H1 (cell line): ENCODE results near the gene AGAP1. TPM values are rescaled to one million over a fixed set of nuclear protein-coding genes. Genes with fewer than 3 reads are reported as not detected.

ENCODE experiments used
- CTCF ChIA-PET: fragments of 300-600 bp; sonication (Branson Sonifier 250); formaldehyde crosslinking; loops from one replicate; lab custom pipeline; 2021; ENCODE audit not compliant: partially characterized antibody; lab: Charles Lee
- POLR2A ChIA-PET: fragments of 300-600 bp; sonication (Branson Sonifier 250); formaldehyde crosslinking; loops from one replicate; lab custom pipeline; 2021; ENCODE audit warnings: inconsistent platforms; ENCODE audit not compliant: partially characterized antibody; lab: Charles Lee
- DNase-seq, 2 experiments: peaks; one replicate each; pipeline versions ENCODE4 v3.0.0 to v3.0.0-alpha.2; 2010 to 2022; ENCODE audit warnings: low spot score in 2 of 2, low read depth in 1 of 2, mixed read lengths in 1 of 2
- FAIRE-seq: peaks from 2 replicates; lab custom pipeline; 2011; peaks lifted over from hg19 to GRCh38; lab: Jason Lieb, UNC
- H2AFZ ChIP-seq: 2 replicates; pipeline ENCODE4 v1.8.1; 2012; ENCODE audit warnings: low read length, inconsistent platforms
- H2AK5ac ChIP-seq: 2 replicates; pipeline ENCODE4 v1.6.1; 2013; ENCODE audit warnings: low read depth, low read length
- H2BK120ac ChIP-seq: replicated peaks from 2 replicates; pipeline ENCODE3; 2013; ENCODE audit warnings: low read depth, low read length, inconsistent platforms
- H2BK12ac ChIP-seq: 2 replicates; pipeline ENCODE4 v1.6.1; 2013; ENCODE audit warnings: low read depth, low read length
- H2BK15ac ChIP-seq: 2 replicates; pipeline ENCODE4 v1.6.1; 2013; ENCODE audit warnings: low read length
- H2BK20ac ChIP-seq: 2 replicates; pipeline ENCODE4 v1.6.1; 2013; ENCODE audit warnings: low read length
- H2BK5ac ChIP-seq: 2 replicates; pipeline ENCODE4 v1.6.1; 2013; ENCODE audit warnings: low read depth, low read length
- H3K14ac ChIP-seq: 2 replicates; pipeline ENCODE4 v1.6.1; 2013; ENCODE audit warnings: inconsistent platforms; ENCODE audit not compliant: insufficient read length
- H3K18ac ChIP-seq: 2 replicates; pipeline ENCODE4 v1.6.1; 2013; ENCODE audit warnings: low read length; ENCODE audit errors: extremely low read depth
- H3K23ac ChIP-seq: 2 replicates; pipeline ENCODE4 v1.6.1; 2013; ENCODE audit warnings: inconsistent platforms; ENCODE audit not compliant: insufficient read length
- H3K23me2 ChIP-seq: 2 replicates; pipeline ENCODE4 v1.6.1; 2013; ENCODE audit warnings: low read depth, low read length
- H3K27ac ChIP-seq: 2 replicates; pipeline ENCODE4 v1.6.1; 2011; ENCODE audit warnings: low read depth, low read length, inconsistent platforms
- H3K27me3 ChIP-seq, 4 experiments: replicated peaks in 1 of 4; 1 replicate in 1 of 4; 2 replicates in 3 of 4; pipeline versions ENCODE4 v1.6.1 to v1.8.1; 2011 to 2013; ENCODE audit warnings: low read length in 3 of 4, mild to moderate bottlenecking in 3 of 4, inconsistent platforms in 2 of 4, mixed read lengths in 2 of 4, moderate library complexity in 1 of 4; ENCODE audit not compliant: control insufficient read depth in 3 of 4, insufficient read depth in 3 of 4; ENCODE audit errors: extremely low read depth in 1 of 4
- H3K36me3 ChIP-seq, 4 experiments: 2 replicates each; pipeline versions ENCODE4 v1.6.1 to v1.8.1; 2011 to 2013; ENCODE audit warnings: mild to moderate bottlenecking in 4 of 4, low read length in 3 of 4, moderate library complexity in 2 of 4, control low read depth in 1 of 4, inconsistent platforms in 1 of 4; ENCODE audit not compliant: insufficient read depth in 4 of 4, control insufficient read depth in 2 of 4
- H3K4ac ChIP-seq: replicated peaks from 2 replicates; pipeline ENCODE3; 2013; ENCODE audit warnings: low read length, low read depth, mixed read lengths, inconsistent platforms; ENCODE audit not compliant: insufficient read length
- H3K4me1 ChIP-seq, 4 experiments: replicated peaks in 1 of 4; 1 replicate in 1 of 4; 2 replicates in 3 of 4; pipeline versions ENCODE4 v1.6.1 to v1.8.1; 2011 to 2013; ENCODE audit warnings: low read length in 3 of 4, inconsistent platforms in 2 of 4, mixed read lengths in 1 of 4; ENCODE audit not compliant: insufficient read depth in 4 of 4, control insufficient read depth in 3 of 4
- H3K4me2 ChIP-seq, 2 experiments: 2 replicates each; pipeline versions ENCODE4 v1.6.1 to v1.8.1; 2011 to 2013; ENCODE audit warnings: low read depth in 2 of 2, low read length in 2 of 2, control low read depth in 1 of 2, inconsistent platforms in 1 of 2, mild to moderate bottlenecking in 1 of 2; ENCODE audit not compliant: insufficient read depth in 1 of 2
- H3K4me3 ChIP-seq, 4 experiments: fragments of 200-600, 300-600 bp in 1 of 4; sonication (generic), shearing (Covaris generic), sonication (Bioruptor Twin) in 1 of 4; 2 replicates each; pipeline versions ENCODE4 v1.5.1 to v1.8.1; 2011 to 2016; ENCODE audit warnings: low read length in 4 of 4, low read depth in 3 of 4, control low read depth in 2 of 4, inconsistent platforms in 2 of 4, mild to moderate bottlenecking in 2 of 4, mixed read lengths in 1 of 4, moderate library complexity in 1 of 4; ENCODE audit not compliant: insufficient read depth in 2 of 4; ENCODE audit errors: extremely low read depth in 1 of 4
- H3K56ac ChIP-seq: replicated peaks from 2 replicates; pipeline ENCODE3; 2013; ENCODE audit warnings: low read depth, mild to moderate bottlenecking, mixed read lengths, low read length, inconsistent platforms; ENCODE audit not compliant: insufficient read length
- H3K79me1 ChIP-seq: 2 replicates; pipeline ENCODE4 v1.6.1; 2013; ENCODE audit warnings: low read depth, low read length, control low read depth
- H3K79me2 ChIP-seq, 2 experiments: 2 replicates each; pipeline versions ENCODE4 v1.6.1 to v1.8.1; 2012 to 2013; ENCODE audit warnings: low read length in 2 of 2, mild to moderate bottlenecking in 2 of 2, inconsistent platforms in 1 of 2; ENCODE audit not compliant: insufficient read depth in 2 of 2, control insufficient read depth in 1 of 2
- H3K9ac ChIP-seq, 4 experiments: replicated peaks in 1 of 4; 1 replicate in 1 of 4; 2 replicates in 3 of 4; pipeline versions ENCODE4 v1.6.1 to v1.8.1; 2011 to 2013; ENCODE audit warnings: low read depth in 3 of 4, low read length in 3 of 4, control low read depth in 2 of 4, mild to moderate bottlenecking in 2 of 4, moderate library complexity in 2 of 4, inconsistent platforms in 1 of 4; ENCODE audit errors: extremely low read depth in 1 of 4
- H3K9me3 ChIP-seq, 2 experiments: 2 replicates each; pipeline versions ENCODE4 v1.6.1 to v1.8.1; 2012 to 2013; ENCODE audit warnings: mild to moderate bottlenecking in 2 of 2, moderate library complexity in 2 of 2, control low read depth in 1 of 2, inconsistent platforms in 1 of 2, low read depth in 1 of 2, low read length in 1 of 2, mixed read lengths in 1 of 2; ENCODE audit not compliant: insufficient read depth in 2 of 2
- H4K20me1 ChIP-seq, 2 experiments: replicated peaks in 1 of 2; 2 replicates each; pipeline versions ENCODE3 to v1.8.1; 2011 to 2013; ENCODE audit warnings: inconsistent platforms in 2 of 2, low read length in 2 of 2, mild to moderate bottlenecking in 1 of 2; ENCODE audit not compliant: insufficient read depth in 2 of 2, control insufficient read depth in 1 of 2
- H4K5ac ChIP-seq: 2 replicates; pipeline ENCODE4 v1.6.1; 2013; ENCODE audit warnings: low read length, low read depth, mixed read lengths, inconsistent platforms; ENCODE audit not compliant: insufficient read length
- H4K8ac ChIP-seq: 2 replicates; pipeline ENCODE4 v1.8.0; 2013; ENCODE audit warnings: mild to moderate bottlenecking, moderate library complexity, low read length, inconsistent platforms; ENCODE audit not compliant: insufficient read depth; ENCODE audit errors: extremely low read depth
- H4K91ac ChIP-seq: replicated peaks from 2 replicates; pipeline ENCODE3; 2013; ENCODE audit warnings: low read length, mixed read lengths, inconsistent platforms; ENCODE audit not compliant: insufficient read length
- CBX5 ChIP-seq: fragments of 300-800, 300-1000 bp; sonication (generic); IDR thresholded peaks from 2 replicates; pipeline ENCODE4 v1.7.1; 2016; ENCODE audit warnings: antibody characterized with exemption, low read length, low read depth
- CHD2 ChIP-seq: IDR thresholded peaks from 2 replicates; pipeline ENCODE4 v1.6.1; 2012; ENCODE audit warnings: low read length, improper control_type of control experiment
- MAFK ChIP-seq: IDR thresholded peaks from 2 replicates; pipeline ENCODE4 v1.6.1; 2012; ENCODE audit warnings: low read depth, mild to moderate bottlenecking, improper control_type of control experiment, low read length
- NRF1 ChIP-seq: IDR thresholded peaks from 2 replicates; pipeline ENCODE4 v1.6.1; 2011; ENCODE audit warnings: mild to moderate bottlenecking, low read depth, low read length, improper control_type of control experiment
- PHF8 ChIP-seq: fragments of 200-600 bp; sonication (generic); conservative IDR thresholded peaks from 2 replicates; pipeline ENCODE4 v1.7.1; 2012; ENCODE audit warnings: low read depth, mild to moderate bottlenecking, inconsistent platforms, low read length, moderate library complexity
- SIRT6 ChIP-seq: IDR thresholded peaks from one replicate; pipeline ENCODE4 v1.7.1; 2012; ENCODE audit warnings: low read length, inconsistent platforms
- WGBS, 2 experiments: shearing (Covaris generic) in 1 of 2; methylation state at CpG; one replicate each; pipeline versions ENCODE4 v1.1.6 to v1.1.7; 2013 to 2015; ENCODE audit warnings: low lambda C conversion rate in 2 of 2, mixed read lengths in 2 of 2, inconsistent platforms in 1 of 2, low coverage in 1 of 2, missing lambda C conversion rate in 1 of 2; ENCODE audit not compliant: insufficient replicate concordance in 2 of 2, insufficient coverage in 1 of 2, insufficient read length in 1 of 2; ENCODE audit errors: extremely low coverage in 1 of 2, missing lambda C conversion rate in 1 of 2; 5-methylcytosine and 5-hydroxymethylcytosine counted together
- polyA plus RNA-seq, 7 experiments: library from polyadenylated mRNA; depleted of rRNA in 3 of 7; stranded (reverse) in 5 of 7; unstranded in 2 of 7; fragments of >200 nt in 5 of 7; fragments of 200-250 nt in 2 of 7; gene quantifications; 1 replicate in 5 of 7; 2 replicates in 1 of 7; 4 replicates in 1 of 7; pipeline versions ENCODE4 v1.2.1 to v1.2.3, GENCODE V29; 2011 to 2013; ENCODE audit warnings: missing spikeins in 2 of 7, mixed read lengths in 2 of 7
- total RNA-seq: library from RNA; stranded (reverse); fragmentation: NEBNext Ultra II Directional; extraction: Animal tissue kit (Norgen Biotek cat#: 25700); gene quantifications from 2 replicates; pipeline ENCODE4 v1.2.1, GENCODE V29; 2021
- TF ChIP-seq, protein P1 (sequence below), 3 experiments: IDR thresholded peaks; 1 replicate in 2 of 3; 2 replicates in 1 of 3; pipeline versions ENCODE4 v1.5.1 to v1.6.1; 2011; ENCODE audit warnings: low read length in 3 of 3, mild to moderate bottlenecking in 3 of 3, inconsistent platforms in 2 of 3, low read depth in 1 of 3, moderate library complexity in 1 of 3; ENCODE audit not compliant: insufficient read depth in 1 of 3; ENCODE audit errors: control extremely low read depth in 1 of 3
- TF ChIP-seq, protein P2 (sequence below): IDR thresholded peaks from 2 replicates; pipeline ENCODE4 v1.6.1; 2012; ENCODE audit warnings: inconsistent platforms
- TF ChIP-seq, protein P3 (sequence below): IDR thresholded peaks from 2 replicates; pipeline ENCODE4 v1.6.1; 2012; ENCODE audit warnings: low read length, inconsistent platforms

AGAP1 gene
- total and polyA plus RNA-seq, 2 of the 8 experiments (the other 6 are each of a cell fraction or from before 2014, with no cell fraction given): 18.1 to 39.4 TPM

DNA sequence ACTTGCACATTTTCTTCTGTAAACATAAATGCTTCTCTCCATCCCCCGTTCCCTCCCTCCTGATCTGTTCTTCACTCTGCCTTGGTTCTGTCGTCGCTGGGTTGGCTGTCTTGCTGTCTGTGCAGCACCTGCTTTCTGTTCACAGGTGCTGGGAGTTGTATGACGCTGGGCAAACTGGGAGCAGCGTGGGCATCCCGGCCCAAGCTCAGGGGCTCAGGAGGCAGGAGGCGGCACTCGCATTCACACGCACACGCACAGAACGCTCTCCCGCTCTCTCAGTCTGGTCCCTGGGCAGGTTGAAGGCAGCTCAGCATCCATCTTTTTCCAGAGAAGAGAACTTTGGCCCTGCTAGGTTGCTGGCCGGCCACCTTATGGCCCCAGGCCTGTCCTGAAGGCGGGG, 618.6 kb downstream of the AGAP1 start:
- Histone ChIP-seq H3K4me1 (peaks cover 0 to 15% (median 8%) of the 10 kb centered on the region in 4 experiments; a peak in 6 of 7 replicates), H3K9me3 (no peaks in the 10 kb centered on the region), H2BK120ac (no peak overlapping the region), H3K23me2 (no peaks in the 10 kb centered on the region), H3K4me3 (no peak overlapping the region), H3K4me2 (no peak overlapping the region), H3K14ac (no peak overlapping the region), H4K5ac (no peak overlapping the region), H2BK20ac (no peak overlapping the region), H2AFZ (no peak overlapping the region), H2AK5ac (no peak overlapping the region), H4K8ac (no peak overlapping the region), H3K27me3 (peaks cover 0 to 12% (median 5%) of the 10 kb centered on the region in 4 experiments; a peak in 5 of 7 replicates), H3K79me1 (no peaks in the 10 kb centered on the region), H3K79me2 (no peaks in the 10 kb centered on the region), H3K27ac (no peak overlapping the region), H4K91ac (no peak overlapping the region), H3K4ac (no peak overlapping the region), H2BK5ac (no peak overlapping the region), H3K36me3 (no peaks in the 10 kb centered on the region; a peak in 1 of 8 replicates), H3K56ac (no peak overlapping the region), H3K23ac (no peak overlapping the region), H3K18ac (no peak overlapping the region), H3K9ac (no peak overlapping the region), H4K20me1 (peaks cover 0 to 9% of the 10 kb centered on the region in 2 experiments), H2BK15ac (no peak overlapping the region), H2BK12ac (no peak overlapping the region)
- FAIRE-seq (no peak), DNase-seq (no peak)
- ChIA-PET POLR2A (interaction anchor here (0.8 to 1.1 kb wide), 2 partner anchors 51 to 127 kb away, joined by 3 read pairs; no protein-coding TSS in a partner anchor), CTCF (interaction anchor here (0.7 to 0.8 kb wide), 2 partner anchors 28 to 64 kb away, joined by 3 read pairs; no protein-coding TSS in a partner anchor)
- WGBS, 2 experiments: 89% methylated on average over 14 of the region's 14 CpGs; no CpG with 5 or more reads in 1 of the 2 experiments
- no peak for TF ChIP-seq NRF1
- TF ChIP-seq, protein P1, sequence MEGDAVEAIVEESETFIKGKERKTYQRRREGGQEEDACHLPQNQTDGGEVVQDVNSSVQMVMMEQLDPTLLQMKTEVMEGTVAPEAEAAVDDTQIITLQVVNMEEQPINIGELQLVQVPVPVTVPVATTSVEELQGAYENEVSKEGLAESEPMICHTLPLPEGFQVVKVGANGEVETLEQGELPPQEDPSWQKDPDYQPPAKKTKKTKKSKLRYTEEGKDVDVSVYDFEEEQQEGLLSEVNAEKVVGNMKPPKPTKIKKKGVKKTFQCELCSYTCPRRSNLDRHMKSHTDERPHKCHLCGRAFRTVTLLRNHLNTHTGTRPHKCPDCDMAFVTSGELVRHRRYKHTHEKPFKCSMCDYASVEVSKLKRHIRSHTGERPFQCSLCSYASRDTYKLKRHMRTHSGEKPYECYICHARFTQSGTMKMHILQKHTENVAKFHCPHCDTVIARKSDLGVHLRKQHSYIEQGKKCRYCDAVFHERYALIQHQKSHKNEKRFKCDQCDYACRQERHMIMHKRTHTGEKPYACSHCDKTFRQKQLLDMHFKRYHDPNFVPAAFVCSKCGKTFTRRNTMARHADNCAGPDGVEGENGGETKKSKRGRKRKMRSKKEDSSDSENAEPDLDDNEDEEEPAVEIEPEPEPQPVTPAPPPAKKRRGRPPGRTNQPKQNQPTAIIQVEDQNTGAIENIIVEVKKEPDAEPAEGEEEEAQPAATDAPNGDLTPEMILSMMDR (IDR thresholded peaks at IDR 0.05; ENCODE audit: control extremely low read depth in 1 of 3, insufficient read depth in 1 of 3, low read depth in 1 of 3, low read length in 3 of 3): no peak
- TF ChIP-seq CBX5: no peak
- TF ChIP-seq, protein P2, sequence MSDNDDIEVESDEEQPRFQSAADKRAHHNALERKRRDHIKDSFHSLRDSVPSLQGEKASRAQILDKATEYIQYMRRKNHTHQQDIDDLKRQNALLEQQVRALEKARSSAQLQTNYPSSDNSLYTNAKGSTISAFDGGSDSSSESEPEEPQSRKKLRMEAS: no peak
- no peak for TF ChIP-seq CHD2
- TF ChIP-seq SIRT6: no peak
- TF ChIP-seq MAFK: no peak
- no peak for TF ChIP-seq PHF8
- TF ChIP-seq, protein P3, sequence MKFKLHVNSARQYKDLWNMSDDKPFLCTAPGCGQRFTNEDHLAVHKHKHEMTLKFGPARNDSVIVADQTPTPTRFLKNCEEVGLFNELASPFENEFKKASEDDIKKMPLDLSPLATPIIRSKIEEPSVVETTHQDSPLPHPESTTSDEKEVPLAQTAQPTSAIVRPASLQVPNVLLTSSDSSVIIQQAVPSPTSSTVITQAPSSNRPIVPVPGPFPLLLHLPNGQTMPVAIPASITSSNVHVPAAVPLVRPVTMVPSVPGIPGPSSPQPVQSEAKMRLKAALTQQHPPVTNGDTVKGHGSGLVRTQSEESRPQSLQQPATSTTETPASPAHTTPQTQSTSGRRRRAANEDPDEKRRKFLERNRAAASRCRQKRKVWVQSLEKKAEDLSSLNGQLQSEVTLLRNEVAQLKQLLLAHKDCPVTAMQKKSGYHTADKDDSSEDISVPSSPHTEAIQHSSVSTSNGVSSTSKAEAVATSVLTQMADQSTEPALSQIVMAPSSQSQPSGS: no peak
